ENCODE data around the gene DNAJC11. TPM values are rescaled to one million over a fixed set of nuclear protein-coding genes. Genes with fewer than 3 reads are reported as not detected.

The DNAJC11 gene
- total RNA-seq: 47.4 and 49.9 TPM in 2 replicates

GRCh38 chr1:6701437-6702153 is at the start of gene DNAJC11:
Gene DNAJC11 (minus strand): TSS chr1:6701816. CDS start chr1:6701800, 16 bp downstream.

GRCh38 chr1:6624710-6625583 is 76.7 kb downstream of the DNAJC11 start, which contains the start of gene THAP3:
Gene THAP3 (plus strand): TSS chr1:6624868. CDS start chr1:6625219, 351 bp downstream.

GRCh38 chr1:6613361-6614018 is 88.1 kb downstream of the DNAJC11 start, which contains the start of gene PHF13:
Gene PHF13 (plus strand): TSS chr1:6613731. CDS start chr1:6614067, 336 bp downstream.

GRCh38 chr1:6602669-6603237 is 98.9 kb downstream of the DNAJC11 start, which contains the start of gene KLHL21:
Gene KLHL21 (minus strand): TSS chr1:6602869. CDS start chr1:6602817, 52 bp downstream.

Other genes starting within 250 kb of the DNAJC11 start
- 5.4 and 7.5 TPM in 2 replicates for gene TNFRSF25, start 235.6 kb downstream of the DNAJC11 start, total RNA-seq
- gene PLEKHG5, start 210.1 kb downstream of the DNAJC11 start, total RNA-seq: 18.2 and 28.7 TPM in 2 replicates
- gene NOL9, start 147.3 kb downstream of the DNAJC11 start, total RNA-seq: 15.3 and 17.0 TPM in 2 replicates
- gene TAS1R1, start 146.5 kb downstream of the DNAJC11 start, total RNA-seq: 0.40 and 0.44 TPM in 2 replicates
- gene ZBTB48, start 121.8 kb downstream of the DNAJC11 start, total RNA-seq: 16.2 and 16.4 TPM in 2 replicates
- 33.8 and 39.5 TPM in 2 replicates for gene KLHL21, start 98.9 kb downstream of the DNAJC11 start, total RNA-seq
- gene PHF13, start 88.1 kb downstream of the DNAJC11 start, total RNA-seq: 12.9 and 13.3 TPM in 2 replicates
- 17.4 and 18.4 TPM in 2 replicates for gene THAP3, start 76.9 kb downstream of the DNAJC11 start, total RNA-seq
- 57.6 and 63.1 TPM in 2 replicates for gene CAMTA1, start 83.6 kb upstream of the DNAJC11 start, total RNA-seq